Tibial artery (tissue), 4 donors: ENCODE results near the gene SULT6B1.
A peak's percentile ranks its signal among the peaks of the same experiment; 100 is the strongest.

Experiments
- DNase-seq, 2 donors: peaks; one replicate each; pipeline ENCODE4 v3.0.0-alpha.2; 2019
- H3K27ac ChIP-seq, 2 donors: fragments of 200-600 bp; sonication (generic) in 1 of 2; 1 replicate in 1 of 2; 2 replicates in 1 of 2; pipeline ENCODE4 v1.5.1; 2018 to 2019; ENCODE audit warnings: mild to moderate bottlenecking in 1 of 2
- H3K27me3 ChIP-seq, 2 donors: fragments of 200-600 bp; sonication (generic) in 1 of 2; one replicate each; pipeline versions ENCODE4 v1.5.1 to v1.6.0; 2016 to 2019
- H3K36me3 ChIP-seq, 3 donors: fragments of 200-600 bp; sonication (generic) in 2 of 3; one replicate each; pipeline ENCODE4 v1.5.1; 2016 to 2019; ENCODE audit warnings: mild to moderate bottlenecking in 2 of 3
- H3K4me1 ChIP-seq, 4 donors: fragments of 200-600 bp; sonication (generic) in 2 of 4; 1 replicate in 3 of 4; 2 replicates in 1 of 4; pipeline ENCODE4 v1.5.1; 2016 to 2019
- H3K4me3 ChIP-seq, 2 donors: fragments of 200-600 bp; sonication (generic) in 1 of 2; 1 replicate in 1 of 2; 2 replicates in 1 of 2; pipeline ENCODE4 v1.5.1; 2018 to 2019; ENCODE audit warnings: mild to moderate bottlenecking in 2 of 2
- H3K9me3 ChIP-seq, 3 donors: fragments of 200-600 bp; sonication (generic) in 1 of 3; one replicate each; pipeline ENCODE4 v1.5.1; 2016 to 2019
- CTCF ChIP-seq, 2 experiments: fragments of 200-600 bp in 1 of 2; fragments of 450-650 bp in 1 of 2; IDR thresholded peaks; one replicate each; pipeline ENCODE4 v1.5.1; 2017 to 2019; ENCODE audit warnings: antibody characterized with exemption in 2 of 2, mild to moderate bottlenecking in 1 of 2, moderate library complexity in 1 of 2
- intact Hi-C: fragments of 100-400 bp; cut with DNase I; formaldehyde crosslinking; loops from one replicate; pipeline ENCODE4 v1.15.0; 2023; ENCODE audit warnings: low total_unique reads

Gene SULT6B1

GRCh38 chr2:37180640-37181039 is 7.8 kb downstream of the SULT6B1 start:
- H3K9me3 ChIP-seq, result no peaks in the 10 kb centered on the region
- H3K27me3 ChIP-seq, result no peaks in the 10 kb centered on the region
- H3K36me3 ChIP-seq, result no peaks in the 10 kb centered on the region
- H3K4me3 ChIP-seq, result no peak overlapping the region
- no peak for TF ChIP-seq CTCF (IDR thresholded peaks at IDR 0.05)
- intact Hi-C loops, result no loop called here
- H3K27ac ChIP-seq, result no peak overlapping the region
- no peaks in the 10 kb centered on the region for H3K4me1 ChIP-seq
- no peak for DNase-seq

- no peak overlapping the region for H3K4me3 ChIP-seq
- no peaks in the 10 kb centered on the region for H3K27me3 ChIP-seq
- no peaks in the 10 kb centered on the region for H3K36me3 ChIP-seq
- no peak overlapping the region for H3K27ac ChIP-seq
- no peaks in the 10 kb centered on the region for H3K9me3 ChIP-seq
- TF ChIP-seq CTCF (IDR thresholded peaks at IDR 0.05), result no peak
- no peak for DNase-seq
- H3K4me1 ChIP-seq, result no peaks in the 10 kb centered on the region
- intact Hi-C loops, result no loop called here
These were observed 8.3 kb downstream of the SULT6B1 start for GRCh38 chr2:37180006-37180639.

GRCh38 chr2:37173741-37174140 is 14.7 kb downstream of the SULT6B1 start:
- no peak for TF ChIP-seq CTCF (IDR thresholded peaks at IDR 0.05)
- Histone ChIP-seq H3K27me3 (no peaks in the 10 kb centered on the region), H3K4me1 (no peaks in the 10 kb centered on the region), H3K4me3 (no peak overlapping the region), H3K9me3 (no peaks in the 10 kb centered on the region), H3K36me3 (no peaks in the 10 kb centered on the region), H3K27ac (no peak overlapping the region)
- intact Hi-C loops, result no loop called here
- no peak for DNase-seq

GRCh38 chr2:37171624-37171950 is 16.9 kb downstream of the SULT6B1 start:
- Histone ChIP-seq H3K27ac (no peak overlapping the region), H3K36me3 (no peaks in the 10 kb centered on the region), H3K27me3 (no peaks in the 10 kb centered on the region), H3K4me3 (no peak overlapping the region), H3K4me1 (no peaks in the 10 kb centered on the region), H3K9me3 (no peaks in the 10 kb centered on the region)
- intact Hi-C loops, result no loop called here
- no peak for TF ChIP-seq CTCF (IDR thresholded peaks at IDR 0.05)
- DNase-seq, result no peak

- DNase-seq, result no peak
- Histone ChIP-seq H3K27me3 (no peaks in the 10 kb centered on the region), H3K27ac (no peak overlapping the region), H3K9me3 (peaks cover 0 to 18% (median 0%) of the 10 kb centered on the region in 3 donors), H3K36me3 (no peaks in the 10 kb centered on the region), H3K4me1 (no peaks in the 10 kb centered on the region), H3K4me3 (no peak overlapping the region)
- intact Hi-C loops, result no loop called here
- TF ChIP-seq CTCF (IDR thresholded peaks at IDR 0.05), result peak; percentile 41 to 50
These were observed 20.1 kb downstream of the SULT6B1 start for GRCh38 chr2:37168217-37168981.
